ENCODE measurements around the gene FKBP7. TPM values are rescaled to one million over a fixed set of nuclear protein-coding genes. Genes with fewer than 3 reads are reported as not detected.

FKBP7 gene
- total RNA-seq, 1 donor from 2014 or later: 21.2 TPM

GRCh38 chr2:178498137-178498536 lies 19.7 kb upstream of the FKBP7 start:
- Mint-ChIP-seq H3K4me1 (ENCODE audit: low read depth, unreplicated experiment) (peaks cover 11% of the 10 kb centered on the region), H3K4me3 (ENCODE audit: unreplicated experiment) (peak overlapping the region; percentile 20)
- no peak for DNase-seq

GRCh38 chr2:178496049-178496448 lies 17.6 kb upstream of the FKBP7 start:
- no peak overlapping the region for H3K4me3 Mint-ChIP-seq (ENCODE audit: unreplicated experiment)
- H3K9me3 Mint-ChIP-seq (ENCODE audit: unreplicated experiment): no peaks in the 10 kb centered on the region
- no peak for DNase-seq
- peaks cover 11% of the 10 kb centered on the region for H3K4me1 Mint-ChIP-seq (ENCODE audit: low read depth, unreplicated experiment)
- no peak overlapping the region for H3K27ac Mint-ChIP-seq (ENCODE audit: unreplicated experiment)
- no peaks in the 10 kb centered on the region for H3K27me3 Mint-ChIP-seq (ENCODE audit: unreplicated experiment)
- H3K36me3 Mint-ChIP-seq (ENCODE audit: unreplicated experiment): no peaks in the 10 kb centered on the region
- no peak for TF ChIP-seq CTCF (IDR thresholded peaks at IDR 0.05; ENCODE audit: partially characterized antibody, unreplicated experiment)

More at GRCh38 chr2:178498137-178498536, 19.7 kb upstream of the FKBP7 start:
- no peak overlapping the region for H3K27ac Mint-ChIP-seq (ENCODE audit: unreplicated experiment)
- no peaks in the 10 kb centered on the region for H3K36me3 Mint-ChIP-seq (ENCODE audit: unreplicated experiment)
- no peaks in the 10 kb centered on the region for H3K27me3 Mint-ChIP-seq (ENCODE audit: unreplicated experiment)
- no peaks in the 10 kb centered on the region for H3K9me3 Mint-ChIP-seq (ENCODE audit: unreplicated experiment)
- no peak for TF ChIP-seq CTCF (IDR thresholded peaks at IDR 0.05; ENCODE audit: partially characterized antibody, unreplicated experiment)

- no peak overlapping the region for H3K27ac Mint-ChIP-seq (ENCODE audit: unreplicated experiment)
- no peak for DNase-seq
- H3K9me3 Mint-ChIP-seq (ENCODE audit: unreplicated experiment): no peaks in the 10 kb centered on the region
- no peak for TF ChIP-seq CTCF (IDR thresholded peaks at IDR 0.05; ENCODE audit: partially characterized antibody, unreplicated experiment)
- H3K4me3 Mint-ChIP-seq (ENCODE audit: unreplicated experiment): no peak overlapping the region
- no peaks in the 10 kb centered on the region for H3K27me3 Mint-ChIP-seq (ENCODE audit: unreplicated experiment)
- H3K36me3 Mint-ChIP-seq (ENCODE audit: unreplicated experiment): no peaks in the 10 kb centered on the region
- H3K4me1 Mint-ChIP-seq (ENCODE audit: low read depth, unreplicated experiment): no peaks in the 10 kb centered on the region
Measured at GRCh38 chr2:178491612-178492011, 13.2 kb upstream of the FKBP7 start.

GRCh38 chr2:178485356-178485755 lies 7.0 kb upstream of the FKBP7 start:
- no peak for DNase-seq
- H3K36me3 Mint-ChIP-seq (ENCODE audit: unreplicated experiment): no peaks in the 10 kb centered on the region
- H3K27me3 Mint-ChIP-seq (ENCODE audit: unreplicated experiment): peaks cover 9% of the 10 kb centered on the region
- H3K27ac Mint-ChIP-seq (ENCODE audit: unreplicated experiment): no peak overlapping the region
- no peak for TF ChIP-seq CTCF (IDR thresholded peaks at IDR 0.05; ENCODE audit: partially characterized antibody, unreplicated experiment)
- no peak overlapping the region for H3K4me3 Mint-ChIP-seq (ENCODE audit: unreplicated experiment)
- H3K4me1 Mint-ChIP-seq (ENCODE audit: low read depth, unreplicated experiment): peaks cover 19% of the 10 kb centered on the region
- H3K9me3 Mint-ChIP-seq (ENCODE audit: unreplicated experiment): no peaks in the 10 kb centered on the region

- Mint-ChIP-seq H3K36me3 (ENCODE audit: unreplicated experiment) (no peaks in the 10 kb centered on the region), H3K4me1 (ENCODE audit: low read depth, unreplicated experiment) (peaks cover 19% of the 10 kb centered on the region), H3K9me3 (ENCODE audit: unreplicated experiment) (peaks cover under 1% of the 10 kb centered on the region), H3K27ac (ENCODE audit: unreplicated experiment) (no peak overlapping the region), H3K27me3 (ENCODE audit: unreplicated experiment) (peaks cover 9% of the 10 kb centered on the region), H3K4me3 (ENCODE audit: unreplicated experiment) (no peak overlapping the region)
- DNase-seq: no peak
- no peak for TF ChIP-seq CTCF (IDR thresholded peaks at IDR 0.05; ENCODE audit: partially characterized antibody, unreplicated experiment)
Measured at GRCh38 chr2:178484245-178485041, 6.0 kb upstream of the FKBP7 start.
